Prostate gland (tissue), 2 donors: ENCODE measurements around the gene SLIT1. TPM values are rescaled to one million over a fixed set of nuclear protein-coding genes. Genes with fewer than 3 reads are reported as not detected.

Source experiments
- DNase-seq: peaks from one replicate; pipeline ENCODE4 v3.0.0-alpha.2; 2019; ENCODE audit warnings: low spot score
- H3K27ac ChIP-seq, 2 donors: fragments of 200-600 bp; sonication (generic); 2 replicates each; pipeline ENCODE4 v1.5.1; 2017 to 2019
- H3K27me3 ChIP-seq: fragments of 200-600 bp; sonication (generic); replicated peaks from 2 replicates; pipeline ENCODE4 v1.5.1; 2019; ENCODE audit not compliant: insufficient read depth
- H3K36me3 ChIP-seq, 2 donors: fragments of 200-600 bp; sonication (generic); 1 replicate in 1 of 2; 2 replicates in 1 of 2; pipeline versions ENCODE4 v1.5.1 to v1.8.1; 2017 to 2019
- H3K4me1 ChIP-seq: fragments of 200-600 bp; sonication (generic); replicated peaks from 2 replicates; pipeline ENCODE4 v1.5.1; 2019
- H3K4me3 ChIP-seq, 2 donors: fragments of 200-600 bp; sonication (generic); 2 replicates each; pipeline ENCODE4 v1.5.1; 2017 to 2019
- H3K9me3 ChIP-seq: fragments of 200-600 bp; sonication (generic); 2 replicates; pipeline ENCODE4 v1.5.1; 2017
- POLR2A ChIP-seq: fragments of 450-650 bp; IDR thresholded peaks from one replicate; pipeline ENCODE4 v1.6.1; 2016; ENCODE audit warnings: antibody characterized with exemption, mild to moderate bottlenecking
- POLR2AphosphoS5 ChIP-seq: sonication (generic); formaldehyde crosslinking; IDR thresholded peaks from one replicate; pipeline ENCODE4 v1.6.1; 2017; ENCODE audit warnings: antibody characterized with exemption
- WGBS: methylation state at CpG from one replicate; pipeline ENCODE4 v1.1.5; 2018; 5-methylcytosine and 5-hydroxymethylcytosine counted together
- intact Hi-C: fragments of 100-400 bp; cut with DNase I; formaldehyde crosslinking; loops from one replicate; pipeline ENCODE4 v1.14.2; 2022
- total RNA-seq, 2 donors: library from RNA; depleted of rRNA; stranded (reverse); fragments of >200 nt; gene quantifications; one replicate each; pipeline ENCODE4 v1.1.0, GENCODE V29; 2016
- TF ChIP-seq, protein P1 (sequence below), 4 experiments: fragments of 200-600 bp in 2 of 4; fragments of 450-650 bp in 2 of 4; sonication (generic) in 2 of 4; IDR thresholded peaks; 1 replicate in 3 of 4; 2 replicates in 1 of 4; pipeline ENCODE4 v1.5.1; 2016 to 2019; ENCODE audit warnings: antibody characterized with exemption in 4 of 4, mild to moderate bottlenecking in 2 of 4, moderate library complexity in 2 of 4

The SLIT1 gene
- total RNA-seq, 2 donors from 2014 or later = 0.59 to 0.91 TPM

DNA sequence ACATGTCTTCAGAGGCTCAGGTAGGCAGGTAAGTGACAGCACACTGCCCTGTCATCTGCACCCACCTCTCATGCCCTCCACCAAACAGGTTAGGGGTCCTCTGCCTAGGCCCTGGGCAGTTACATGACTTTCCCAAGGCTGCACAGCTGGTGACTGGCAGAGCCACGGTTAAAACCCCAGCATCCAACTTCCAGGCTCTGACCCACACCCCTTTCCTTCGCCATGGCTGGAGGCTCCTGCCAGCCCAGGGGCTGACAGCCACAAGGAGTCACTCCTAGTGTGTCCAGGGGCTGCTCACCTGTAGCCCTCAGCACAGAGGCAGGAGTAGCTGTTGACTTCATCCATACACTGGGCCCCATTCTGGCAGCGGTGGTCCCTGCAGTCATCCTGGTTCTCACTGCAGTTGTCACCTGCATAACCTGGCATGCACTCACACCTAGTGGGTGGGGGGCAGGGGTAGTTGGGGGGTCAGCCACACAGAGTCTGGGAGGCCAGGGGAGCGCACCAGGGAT lies 175.0 kb downstream of the SLIT1 start:
- H3K4me1 ChIP-seq = no peaks in the 10 kb centered on the region
- WGBS = 94% methylated on average over 4 of the region's 4 CpGs
- no peak for DNase-seq
- H3K36me3 ChIP-seq = no peaks in the 10 kb centered on the region
- no peak overlapping the region for H3K27ac ChIP-seq
- no peaks in the 10 kb centered on the region for H3K27me3 ChIP-seq
- TF ChIP-seq, protein P1, sequence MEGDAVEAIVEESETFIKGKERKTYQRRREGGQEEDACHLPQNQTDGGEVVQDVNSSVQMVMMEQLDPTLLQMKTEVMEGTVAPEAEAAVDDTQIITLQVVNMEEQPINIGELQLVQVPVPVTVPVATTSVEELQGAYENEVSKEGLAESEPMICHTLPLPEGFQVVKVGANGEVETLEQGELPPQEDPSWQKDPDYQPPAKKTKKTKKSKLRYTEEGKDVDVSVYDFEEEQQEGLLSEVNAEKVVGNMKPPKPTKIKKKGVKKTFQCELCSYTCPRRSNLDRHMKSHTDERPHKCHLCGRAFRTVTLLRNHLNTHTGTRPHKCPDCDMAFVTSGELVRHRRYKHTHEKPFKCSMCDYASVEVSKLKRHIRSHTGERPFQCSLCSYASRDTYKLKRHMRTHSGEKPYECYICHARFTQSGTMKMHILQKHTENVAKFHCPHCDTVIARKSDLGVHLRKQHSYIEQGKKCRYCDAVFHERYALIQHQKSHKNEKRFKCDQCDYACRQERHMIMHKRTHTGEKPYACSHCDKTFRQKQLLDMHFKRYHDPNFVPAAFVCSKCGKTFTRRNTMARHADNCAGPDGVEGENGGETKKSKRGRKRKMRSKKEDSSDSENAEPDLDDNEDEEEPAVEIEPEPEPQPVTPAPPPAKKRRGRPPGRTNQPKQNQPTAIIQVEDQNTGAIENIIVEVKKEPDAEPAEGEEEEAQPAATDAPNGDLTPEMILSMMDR (IDR thresholded peaks at IDR 0.05) = no peak
- H3K9me3 ChIP-seq = no peaks in the 10 kb centered on the region
- no peak overlapping the region for H3K4me3 ChIP-seq
- intact Hi-C loops = no loop called here

DNA sequence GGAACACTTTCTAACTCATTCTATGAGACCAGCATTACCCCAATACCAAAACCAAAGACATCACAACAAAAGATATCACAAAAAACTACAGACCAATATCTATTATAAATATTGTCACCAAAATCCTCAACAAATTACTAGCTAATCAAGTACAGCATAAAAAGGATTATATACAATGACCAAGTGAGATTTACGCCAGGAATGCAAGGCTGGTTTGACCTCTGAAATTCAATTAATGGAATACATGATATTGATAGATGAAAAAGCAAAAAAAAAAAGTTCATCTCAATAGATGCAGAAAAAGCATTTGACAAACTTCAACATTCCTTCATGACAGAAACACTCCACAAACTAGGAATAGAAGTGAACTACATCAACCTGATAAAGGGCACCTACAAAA lies 178.3 kb downstream of the SLIT1 start:
- intact Hi-C loops = no loop called here
- DNase-seq = no peak
- Histone ChIP-seq H3K27me3 (no peaks in the 10 kb centered on the region), H3K9me3 (no peaks in the 10 kb centered on the region), H3K4me1 (no peaks in the 10 kb centered on the region), H3K36me3 (no peaks in the 10 kb centered on the region), H3K4me3 (no peak overlapping the region), H3K27ac (no peak overlapping the region)
- TF ChIP-seq POLR2A (no peak), POLR2AphosphoS5 (no peak)
- TF ChIP-seq, protein P1 (IDR thresholded peaks at IDR 0.05) = no peak
- WGBS = 95% methylated on average over 1 of the region's 1 CpG

DNA sequence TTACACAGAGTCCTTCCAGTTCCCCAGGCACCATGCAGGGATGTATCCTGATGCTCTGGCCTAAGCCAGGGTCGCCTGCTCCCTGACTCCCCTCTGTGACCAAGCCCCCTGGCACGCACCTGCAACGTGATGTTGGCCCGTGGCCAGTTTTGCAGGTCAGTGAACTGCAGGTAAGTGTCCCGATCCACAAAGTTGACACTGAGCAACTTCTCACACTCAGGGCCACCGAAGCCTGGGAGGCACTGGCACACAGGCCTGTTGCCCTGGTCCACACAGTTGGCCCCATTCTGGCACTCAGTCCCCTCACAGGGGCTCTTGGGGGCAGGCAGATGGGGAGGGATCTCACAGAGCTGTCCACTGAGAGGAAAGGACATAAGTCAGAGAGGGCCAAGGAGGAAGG lies 179.4 kb downstream of the SLIT1 start:
- 75% methylated on average over 4 of the region's 6 CpGs for WGBS
- DNase-seq = no peak
- Histone ChIP-seq H3K4me3 (no peak overlapping the region), H3K36me3 (no peaks in the 10 kb centered on the region), H3K27ac (no peak overlapping the region), H3K27me3 (no peaks in the 10 kb centered on the region), H3K9me3 (no peaks in the 10 kb centered on the region), H3K4me1 (no peaks in the 10 kb centered on the region)
- TF ChIP-seq, protein P1 (IDR thresholded peaks at IDR 0.05) = no peak
- TF ChIP-seq POLR2AphosphoS5 (no peak), POLR2A (no peak)
- intact Hi-C loops = no loop called here

DNA sequence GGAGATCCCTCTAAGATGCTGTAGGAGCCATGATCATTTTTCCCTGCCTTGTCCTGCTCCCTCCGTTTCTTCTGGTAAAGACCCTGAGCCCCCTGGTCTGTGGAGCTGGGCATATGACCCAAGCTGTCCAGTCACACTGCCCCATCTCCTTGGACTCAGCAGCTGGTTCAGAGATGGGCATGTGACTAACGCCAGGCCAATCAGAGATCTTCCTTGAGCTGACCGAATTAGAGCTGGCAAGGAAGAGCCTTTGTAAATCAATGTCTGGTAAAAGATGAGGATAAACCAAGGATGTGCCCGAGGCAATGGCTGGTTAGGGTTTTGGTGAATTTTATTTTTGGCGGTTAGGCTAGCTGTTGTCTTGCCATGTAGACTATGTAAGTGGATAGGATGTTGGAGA lies 180.4 kb downstream of the SLIT1 start:
- H3K4me1 ChIP-seq = no peaks in the 10 kb centered on the region
- no peak overlapping the region for H3K4me3 ChIP-seq
- DNase-seq = no peak
- intact Hi-C loops = no loop called here
- WGBS = 79% methylated on average over 5 of the region's 5 CpGs
- no peak for TF ChIP-seq POLR2A
- no peak for TF ChIP-seq POLR2AphosphoS5
- TF ChIP-seq, protein P1 (IDR thresholded peaks at IDR 0.05) = no peak
- H3K9me3 ChIP-seq = no peaks in the 10 kb centered on the region
- no peaks in the 10 kb centered on the region for H3K27me3 ChIP-seq
- no peak overlapping the region for H3K27ac ChIP-seq
- no peaks in the 10 kb centered on the region for H3K36me3 ChIP-seq

DNA sequence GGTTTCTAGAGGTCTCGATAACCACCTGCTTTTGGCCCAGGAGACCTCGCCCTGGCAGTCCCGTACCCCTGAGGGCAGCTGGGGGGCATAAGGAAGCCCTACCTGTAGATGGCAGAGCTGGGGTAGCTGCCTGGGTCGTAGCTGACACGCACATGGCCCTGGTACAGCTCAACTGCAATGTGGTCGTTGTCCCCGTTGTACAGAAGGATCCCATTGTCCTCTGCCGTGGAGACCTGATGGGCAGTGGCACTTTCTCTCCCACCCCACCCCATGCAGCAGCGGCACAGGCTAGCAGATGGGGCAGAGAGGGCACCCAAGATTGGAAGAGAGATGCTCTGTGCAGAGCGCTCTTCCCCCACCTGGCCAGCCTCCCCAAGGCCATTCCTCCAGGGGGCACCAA lies 181.2 kb downstream of the SLIT1 start:
- H3K4me3 ChIP-seq = no peak overlapping the region
- no peaks in the 10 kb centered on the region for H3K4me1 ChIP-seq
- 86% methylated on average over 9 of the region's 10 CpGs for WGBS
- no peaks in the 10 kb centered on the region for H3K9me3 ChIP-seq
- no peaks in the 10 kb centered on the region for H3K27me3 ChIP-seq
- intact Hi-C loops = no loop called here
- DNase-seq = no peak
- H3K27ac ChIP-seq = no peak overlapping the region
- H3K36me3 ChIP-seq = no peaks in the 10 kb centered on the region
- TF ChIP-seq POLR2A (no peak), POLR2AphosphoS5 (no peak)
- TF ChIP-seq, protein P1 (IDR thresholded peaks at IDR 0.05) = no peak
